Parathyroid adenoma (tissue), 2 donors: ENCODE measurements around the gene FARSB.
"Not testable (repeated sequence)": the region's sequence is repeated elsewhere in the genome, so short reads cannot be mapped to it uniquely, and the experiment has no call there.

Experiments
- H2AFZ ChIP-seq: fragments of 300-600 bp; sonication (generic); one replicate; pipeline ENCODE4 v1.7.0; 2017; ENCODE audit warnings: antibody characterized with exemption, mild to moderate bottlenecking
- H3K27ac ChIP-seq: fragments of 300-600 bp; sonication (generic); one replicate; pipeline ENCODE4 v1.7.0; 2017
- H3K27me3 ChIP-seq: fragments of 300-600 bp; sonication (generic); one replicate; pipeline ENCODE4 v1.7.0; 2017; ENCODE audit warnings: low read length; ENCODE audit not compliant: control insufficient read depth, insufficient read depth
- H3K36me3 ChIP-seq: fragments of 300-600 bp; sonication (generic); one replicate; pipeline ENCODE4 v1.7.0; 2017; ENCODE audit warnings: low read length; ENCODE audit not compliant: control insufficient read depth, insufficient read depth
- H3K4me1 ChIP-seq: fragments of 300-600 bp; sonication (generic); one replicate; pipeline ENCODE4 v1.7.0; 2017; ENCODE audit warnings: control low read depth
- H3K4me2 ChIP-seq: fragments of 300-600 bp; sonication (generic); one replicate; pipeline ENCODE4 v1.7.0; 2017; ENCODE audit warnings: low read length
- H3K4me3 ChIP-seq: fragments of 300-600 bp; sonication (generic); one replicate; pipeline ENCODE4 v1.7.0; 2017; ENCODE audit warnings: low read depth, low read length
- H3K79me2 ChIP-seq: fragments of 300-600 bp; sonication (generic); one replicate; pipeline ENCODE4 v1.7.0; 2017; ENCODE audit warnings: control low read depth
- H3K9ac ChIP-seq: fragments of 300-600 bp; sonication (generic); one replicate; pipeline ENCODE4 v1.7.0; 2017; ENCODE audit warnings: mild to moderate bottlenecking
- H3K9me3 ChIP-seq: fragments of 300-600 bp; sonication (generic); one replicate; pipeline ENCODE4 v1.7.0; 2017; ENCODE audit warnings: low read length; ENCODE audit not compliant: control insufficient read depth
- CTCF ChIP-seq: fragments of 300-600 bp; sonication (generic); IDR thresholded peaks from one replicate; pipeline ENCODE4 v1.7.0; 2017; ENCODE audit warnings: antibody characterized with exemption, mild to moderate bottlenecking
- donor health status: primary hyperparathyroidism.

FARSB gene

GRCh38 chr2:222594679-222595078 is 61.2 kb downstream of the FARSB start:
- H3K9me3 ChIP-seq, result no peaks in the 10 kb centered on the region
- no peak overlapping the region for H2AFZ ChIP-seq
- no peak overlapping the region for H3K9ac ChIP-seq
- H3K4me1 ChIP-seq, result no peaks in the 10 kb centered on the region
- H3K4me2 ChIP-seq, result no peak overlapping the region
- no peak overlapping the region for H3K4me3 ChIP-seq
- H3K79me2 ChIP-seq, result no peaks in the 10 kb centered on the region
- no peak overlapping the region for H3K27ac ChIP-seq
- H3K36me3 ChIP-seq, result no peaks in the 10 kb centered on the region
- TF ChIP-seq CTCF, result no peak
- H3K27me3 ChIP-seq, result no peaks in the 10 kb centered on the region

GRCh38 chr2:222592176-222592575 is 63.7 kb downstream of the FARSB start:
- no peak overlapping the region for H2AFZ ChIP-seq
- H3K9ac ChIP-seq, result no peak overlapping the region
- no peak overlapping the region for H3K27ac ChIP-seq
- no peak overlapping the region for H3K4me2 ChIP-seq
- no peaks in the 10 kb centered on the region for H3K79me2 ChIP-seq
- no peak overlapping the region for H3K4me3 ChIP-seq
- H3K36me3 ChIP-seq, result no peaks in the 10 kb centered on the region
- H3K4me1 ChIP-seq, result no peaks in the 10 kb centered on the region
- H3K9me3 ChIP-seq, result no peaks in the 10 kb centered on the region
- TF ChIP-seq CTCF, result no peak
- no peaks in the 10 kb centered on the region for H3K27me3 ChIP-seq

DNA sequence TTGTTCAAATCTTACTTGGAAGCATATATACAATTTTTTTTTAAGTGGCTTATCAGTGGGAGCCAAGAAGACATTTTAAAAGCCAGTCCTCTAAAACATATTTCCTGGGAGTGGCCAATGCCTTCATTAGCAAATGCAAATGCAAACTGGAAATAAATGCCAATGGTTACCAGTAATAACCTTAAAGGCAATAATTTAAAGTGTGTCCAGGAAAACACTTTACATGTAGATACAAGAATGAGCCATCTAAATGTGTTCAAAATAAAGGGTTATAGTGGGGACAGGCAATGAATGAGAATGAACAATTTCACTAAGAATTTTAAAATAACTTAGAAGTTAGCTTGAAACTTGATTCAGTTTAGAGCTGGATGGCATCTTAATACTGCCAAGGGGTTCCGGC is 64.2 kb downstream of the FARSB start:
- Histone ChIP-seq H3K36me3 (no peaks in the 10 kb centered on the region), H3K4me3 (no peak overlapping the region), H3K4me1 (no peaks in the 10 kb centered on the region), H3K9ac (no peak overlapping the region), H2AFZ (no peak overlapping the region), H3K4me2 (no peak overlapping the region), H3K79me2 (peaks cover 4% of the 10 kb centered on the region), H3K27ac (no peak overlapping the region), H3K9me3 (no peaks in the 10 kb centered on the region), H3K27me3 (no peaks in the 10 kb centered on the region)
- TF ChIP-seq CTCF, result no peak

DNA sequence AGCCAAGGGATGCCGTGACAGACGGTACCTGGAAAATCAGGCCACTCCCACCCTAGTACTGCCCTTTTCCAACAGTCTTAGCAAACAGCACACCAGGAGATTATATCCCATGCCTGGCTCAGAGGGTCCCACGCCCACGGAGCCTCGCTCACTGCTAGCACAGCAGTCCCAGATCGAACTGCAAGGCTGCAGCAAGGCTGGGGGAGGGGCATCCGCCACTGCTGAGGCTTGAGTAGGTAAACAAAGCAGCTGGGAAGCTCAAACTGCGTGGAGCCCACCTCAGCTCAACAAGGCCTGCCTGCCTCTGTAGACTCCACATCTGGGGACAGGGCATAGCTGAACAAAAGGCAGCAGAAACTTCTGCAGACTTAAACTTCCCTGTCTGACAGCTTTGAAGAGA is 71.3 kb downstream of the FARSB start:
- H3K27me3 ChIP-seq, H2AFZ ChIP-seq, H3K4me1 ChIP-seq, H3K27ac ChIP-seq, H3K36me3 ChIP-seq, H3K4me2 ChIP-seq, H3K9ac ChIP-seq, H3K4me3 ChIP-seq, H3K9me3 ChIP-seq: not testable (repeated sequence)
- peaks cover 16% of the 10 kb centered on the region for H3K79me2 ChIP-seq

- no peaks in the 10 kb centered on the region for H3K27me3 ChIP-seq
- no peak overlapping the region for H3K27ac ChIP-seq
- no peak overlapping the region for H3K4me2 ChIP-seq
- H3K4me1 ChIP-seq, result no peaks in the 10 kb centered on the region
- peaks cover 16% of the 10 kb centered on the region for H3K79me2 ChIP-seq
- H2AFZ ChIP-seq, result no peak overlapping the region
- no peak overlapping the region for H3K4me3 ChIP-seq
- no peak overlapping the region for H3K9ac ChIP-seq
- TF ChIP-seq CTCF, result no peak
- no peaks in the 10 kb centered on the region for H3K9me3 ChIP-seq
- no peaks in the 10 kb centered on the region for H3K36me3 ChIP-seq
These were observed 73.0 kb downstream of the FARSB start for GRCh38 chr2:222582928-222583327.
